22Rv1 (cell line): Measurements from ENCODE around the gene DHRS1.

Experiments
- H3K27ac ChIP-seq: fragments of 450-650 bp; 2 replicates; pipeline ENCODE4 v1.5.1; 2017
- ZFX ChIP-seq: fragments of 450-650 bp; IDR thresholded peaks from 2 replicates; pipeline ENCODE4 v1.6.1; 2017; ENCODE audit warnings: antibody characterized with exemption, borderline replicate concordance
- TF ChIP-seq, protein P1 (sequence below): fragments of 450-650 bp; IDR thresholded peaks from 2 replicates; pipeline ENCODE4 v1.5.1; 2017; ENCODE audit warnings: mild to moderate bottlenecking

DHRS1 gene

DNA sequence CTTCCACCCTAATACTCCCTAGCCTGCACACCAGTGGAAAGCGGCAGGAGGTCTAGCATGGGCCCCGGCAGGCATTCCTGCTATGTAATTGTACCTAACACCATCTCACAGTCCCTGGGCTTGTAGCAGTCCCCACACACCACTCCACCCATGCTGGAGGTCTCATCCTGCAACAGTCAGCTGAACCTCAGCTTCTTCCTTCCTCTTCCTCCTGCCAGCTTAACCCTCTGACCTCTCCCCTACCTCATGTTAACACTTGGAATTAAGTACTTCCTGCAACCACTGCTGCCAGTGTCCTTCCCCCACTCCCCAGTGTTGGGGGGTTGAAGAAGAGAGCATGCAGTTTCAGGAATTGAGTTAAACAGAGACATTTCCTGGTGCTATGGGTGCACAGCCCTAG, 27.7 kb upstream of the DHRS1 start:
- TF ChIP-seq, protein P1, sequence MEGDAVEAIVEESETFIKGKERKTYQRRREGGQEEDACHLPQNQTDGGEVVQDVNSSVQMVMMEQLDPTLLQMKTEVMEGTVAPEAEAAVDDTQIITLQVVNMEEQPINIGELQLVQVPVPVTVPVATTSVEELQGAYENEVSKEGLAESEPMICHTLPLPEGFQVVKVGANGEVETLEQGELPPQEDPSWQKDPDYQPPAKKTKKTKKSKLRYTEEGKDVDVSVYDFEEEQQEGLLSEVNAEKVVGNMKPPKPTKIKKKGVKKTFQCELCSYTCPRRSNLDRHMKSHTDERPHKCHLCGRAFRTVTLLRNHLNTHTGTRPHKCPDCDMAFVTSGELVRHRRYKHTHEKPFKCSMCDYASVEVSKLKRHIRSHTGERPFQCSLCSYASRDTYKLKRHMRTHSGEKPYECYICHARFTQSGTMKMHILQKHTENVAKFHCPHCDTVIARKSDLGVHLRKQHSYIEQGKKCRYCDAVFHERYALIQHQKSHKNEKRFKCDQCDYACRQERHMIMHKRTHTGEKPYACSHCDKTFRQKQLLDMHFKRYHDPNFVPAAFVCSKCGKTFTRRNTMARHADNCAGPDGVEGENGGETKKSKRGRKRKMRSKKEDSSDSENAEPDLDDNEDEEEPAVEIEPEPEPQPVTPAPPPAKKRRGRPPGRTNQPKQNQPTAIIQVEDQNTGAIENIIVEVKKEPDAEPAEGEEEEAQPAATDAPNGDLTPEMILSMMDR = no peak
- no peak for TF ChIP-seq ZFX
- H3K27ac ChIP-seq = no peak overlapping the region

DNA sequence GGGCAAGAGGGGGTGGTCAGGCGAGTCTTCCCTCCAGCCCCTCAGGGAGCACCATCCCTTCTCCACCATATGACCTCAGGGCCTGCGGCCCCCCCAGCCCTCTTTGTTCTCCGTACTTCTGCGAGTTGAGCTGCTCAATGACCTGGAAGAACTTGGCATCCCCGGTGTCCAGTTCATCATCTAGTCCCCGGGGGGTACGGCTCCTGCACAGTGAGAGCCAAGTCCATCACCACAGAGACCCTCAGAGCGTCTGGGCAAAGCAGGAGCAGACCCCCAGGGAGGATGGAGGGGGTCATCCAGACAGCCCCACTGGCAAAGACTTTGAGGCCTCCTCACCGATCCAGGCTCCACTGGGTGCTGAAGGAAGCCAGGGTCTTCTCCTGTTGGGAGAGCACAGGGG, 26.4 kb upstream of the DHRS1 start:
- TF ChIP-seq, protein P1 = no peak
- TF ChIP-seq ZFX = no peak
- H3K27ac ChIP-seq = no peak overlapping the region

DNA sequence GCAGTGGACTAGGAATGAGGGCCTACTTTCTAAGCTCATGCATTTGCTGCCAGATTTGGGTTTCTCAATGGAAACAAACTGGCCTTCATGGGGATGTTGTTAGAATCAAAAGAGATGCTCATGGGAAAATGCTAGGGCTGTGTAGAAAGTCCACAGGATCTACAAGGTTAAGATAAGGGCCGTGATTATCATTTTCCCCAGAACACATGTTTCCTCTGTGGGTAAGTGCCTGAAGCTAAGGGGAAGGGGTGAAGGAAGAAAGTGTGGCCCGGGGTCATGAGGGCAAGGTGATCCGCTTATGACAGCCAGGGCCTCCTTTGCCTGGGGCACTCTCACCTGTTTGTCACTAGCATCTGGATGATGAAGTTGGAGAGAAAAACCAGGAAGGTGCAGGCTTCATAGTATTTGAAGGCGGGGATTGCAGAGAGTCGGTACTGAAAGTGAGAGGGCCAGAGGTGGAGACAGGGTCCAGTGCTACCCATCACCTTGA, 25.5 kb upstream of the DHRS1 start:
- no peak for TF ChIP-seq ZFX
- TF ChIP-seq, protein P1 = no peak
- H3K27ac ChIP-seq = no peak overlapping the region

DNA sequence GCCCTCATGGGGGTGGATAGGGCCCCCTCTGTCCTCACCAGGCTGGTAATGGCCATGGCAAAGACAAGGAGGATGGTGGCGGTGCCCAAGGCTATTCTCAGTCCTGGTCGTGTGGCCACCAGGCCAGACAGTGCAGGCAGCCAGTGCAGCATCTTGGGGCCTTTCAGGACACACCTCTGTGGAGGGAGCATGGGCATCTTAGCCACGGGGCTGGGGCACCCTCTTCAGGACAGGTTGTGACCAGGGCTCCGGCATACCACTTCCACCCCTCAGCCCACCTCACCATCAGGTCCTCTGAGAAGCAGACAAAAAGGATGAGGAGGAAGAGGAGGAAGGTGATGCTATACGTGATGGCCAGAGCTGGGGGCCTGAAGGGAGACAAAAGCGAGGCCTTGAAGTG, 24.4 kb upstream of the DHRS1 start:
- TF ChIP-seq, protein P1 = no peak
- TF ChIP-seq ZFX = no peak
- H3K27ac ChIP-seq = no peak overlapping the region

DNA sequence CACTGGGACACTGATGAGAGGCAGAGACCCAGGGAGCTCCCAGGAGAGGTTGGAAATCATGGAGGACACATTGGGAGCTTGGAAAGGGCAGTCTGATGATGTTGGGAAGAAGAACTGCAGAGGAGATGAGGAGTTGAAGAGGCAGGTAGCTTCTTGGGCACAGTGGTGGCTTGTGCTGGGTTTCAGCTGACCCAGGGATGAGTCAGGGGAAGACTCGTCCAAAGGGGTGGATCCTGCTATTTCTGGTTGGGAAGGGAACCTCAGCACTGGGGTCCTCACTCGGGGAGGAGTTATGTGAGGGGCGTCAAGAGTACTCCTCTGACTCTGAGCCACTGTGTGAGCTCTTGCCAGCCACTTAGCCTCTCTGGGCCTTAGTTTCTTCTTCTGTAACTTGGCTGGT, 23.8 kb upstream of the DHRS1 start:
- TF ChIP-seq ZFX = no peak
- TF ChIP-seq, protein P1 = no peak
- no peak overlapping the region for H3K27ac ChIP-seq

DNA sequence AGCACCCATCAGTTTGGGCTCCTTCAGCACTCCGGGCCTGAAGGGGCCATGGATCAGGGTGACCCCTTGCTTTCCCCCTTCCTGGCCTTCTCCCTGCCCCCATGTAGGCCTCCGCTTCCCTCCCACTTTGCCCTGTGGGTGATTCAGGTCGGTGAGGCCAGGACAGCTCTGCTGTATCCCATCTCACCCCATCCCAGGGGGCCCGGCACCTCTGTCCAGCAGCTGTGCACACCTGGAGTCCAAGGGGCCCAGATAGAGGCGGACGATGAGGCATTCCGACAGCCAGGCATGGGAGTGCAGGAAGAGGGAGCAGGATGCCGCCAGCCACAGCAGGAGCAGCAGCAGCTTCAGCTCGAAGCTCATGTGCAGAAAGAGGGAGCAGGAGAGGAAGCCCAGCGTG, 23.1 kb upstream of the DHRS1 start:
- no peak overlapping the region for H3K27ac ChIP-seq
- TF ChIP-seq, protein P1 = no peak
- no peak for TF ChIP-seq ZFX

DNA sequence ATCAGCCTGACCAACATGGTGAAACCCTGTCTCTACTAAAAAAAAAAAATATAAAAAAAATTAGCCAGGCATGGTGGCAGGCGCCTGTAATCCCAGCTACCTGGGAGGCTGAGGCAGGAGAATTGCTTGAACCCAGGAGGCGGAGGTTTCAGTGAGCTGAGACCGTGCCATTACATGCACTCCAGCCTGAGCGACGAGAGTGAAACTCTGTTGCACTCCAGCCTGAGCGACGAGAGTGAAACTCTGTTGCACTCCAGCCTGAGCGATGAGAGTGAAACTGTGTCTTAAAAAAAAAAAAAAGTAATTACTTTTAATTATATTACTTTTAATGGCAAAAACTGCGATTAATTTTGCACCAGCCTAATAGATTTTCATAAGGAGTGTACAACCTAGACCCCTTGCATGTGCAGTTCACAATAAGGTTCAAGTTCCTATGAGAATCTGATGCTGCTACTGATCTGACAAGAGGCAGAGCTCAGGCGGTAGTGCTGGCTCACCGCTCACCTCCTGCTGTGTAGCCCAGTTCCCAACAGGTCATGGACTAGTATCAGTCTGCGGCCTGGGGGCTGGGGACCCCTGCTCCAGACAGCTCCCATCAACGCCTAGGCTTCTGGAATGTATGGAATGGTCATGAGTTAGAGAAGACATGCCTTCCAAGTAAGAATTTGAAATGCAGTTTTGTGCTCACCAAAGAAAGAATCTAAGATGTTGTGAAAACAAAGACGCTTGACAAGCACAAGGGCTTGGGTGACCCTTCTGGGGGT, 21.8 kb upstream of the DHRS1 start:
- H3K27ac ChIP-seq = no peak overlapping the region
- TF ChIP-seq, protein P1 = no peak
- TF ChIP-seq ZFX = no peak
